SK-MEL-5 (cell line): ENCODE results near the gene IGSF3. TPM values are rescaled to one million over a fixed set of nuclear protein-coding genes. Genes with fewer than 3 reads are reported as not detected.
"Not testable (repeated sequence)": the region's sequence is repeated elsewhere in the genome, so short reads cannot be mapped to it uniquely, and the experiment has no call there.

Experiments used
- DNase-seq: peaks from one replicate; pipeline ENCODE4 v3.0.0-alpha.2; 2016; ENCODE audit warnings: low read depth, low spot score
- in situ Hi-C: cut with HindIII; loops from 2 replicates; pipeline ENCODE4 v1.10.0; 2016; ENCODE audit warnings: low sequenced_read_pairs, high pct_unique_total_duplicates, low pct_unique_long_range_greater_than_20kb
- total RNA-seq: library from RNA; depleted of rRNA; stranded (reverse); fragments of >200 nt; shearing (Covaris generic); gene quantifications from 2 replicates; pipeline ENCODE4 v1.2.3, GENCODE V29; 2014

Gene IGSF3
- total RNA-seq, 1 experiment from 2014 or later = 33.2 TPM

DNA sequence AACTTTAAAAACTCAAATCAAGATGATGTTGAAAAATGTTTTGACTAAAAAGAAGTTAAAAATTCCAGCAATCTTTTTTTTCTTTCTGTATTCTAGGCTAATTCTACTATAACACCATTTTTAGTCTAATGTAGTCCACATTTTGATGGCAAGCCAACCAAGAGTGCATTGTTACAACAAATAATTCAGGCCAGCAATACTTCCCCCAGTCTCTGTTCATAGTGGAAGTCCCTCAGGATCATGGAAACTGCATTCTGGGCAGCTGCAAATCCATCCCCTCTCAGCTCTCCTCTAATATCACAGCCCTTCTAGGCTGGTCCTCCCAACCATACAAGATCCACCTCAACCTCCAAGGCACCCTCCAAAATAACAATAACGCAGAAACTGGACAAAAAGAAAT, 89.0 kb downstream of the IGSF3 start:
- in situ Hi-C loops = no loop called here
- DNase-seq = no peak

DNA sequence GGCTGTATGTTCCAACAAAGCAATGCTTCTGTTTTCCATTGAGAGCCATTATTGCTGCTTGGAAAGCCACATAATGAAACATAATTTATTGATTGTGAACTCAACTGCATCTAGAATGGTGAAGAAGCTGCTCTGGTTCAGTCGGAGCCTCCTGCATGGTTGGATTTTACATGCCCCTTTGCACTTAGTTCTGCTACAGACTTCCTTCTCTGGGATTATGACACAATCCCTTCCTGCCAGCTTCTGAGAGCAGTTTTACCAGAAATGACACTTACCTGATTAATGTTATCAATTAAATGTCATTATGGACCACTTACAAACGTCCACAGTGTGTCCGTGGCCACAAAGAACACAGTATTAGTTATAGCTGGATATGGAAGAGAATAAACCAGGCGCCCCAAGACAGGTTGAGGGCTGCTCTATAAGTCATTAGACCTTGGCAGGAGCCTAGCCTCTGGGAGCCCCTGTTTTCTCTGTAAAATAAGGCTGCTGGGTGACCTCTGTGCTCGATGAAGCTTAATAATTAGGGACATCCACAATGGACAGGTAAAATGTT, 89.7 kb downstream of the IGSF3 start:
- DNase-seq = no peak
- in situ Hi-C loops = no loop called here

DNA sequence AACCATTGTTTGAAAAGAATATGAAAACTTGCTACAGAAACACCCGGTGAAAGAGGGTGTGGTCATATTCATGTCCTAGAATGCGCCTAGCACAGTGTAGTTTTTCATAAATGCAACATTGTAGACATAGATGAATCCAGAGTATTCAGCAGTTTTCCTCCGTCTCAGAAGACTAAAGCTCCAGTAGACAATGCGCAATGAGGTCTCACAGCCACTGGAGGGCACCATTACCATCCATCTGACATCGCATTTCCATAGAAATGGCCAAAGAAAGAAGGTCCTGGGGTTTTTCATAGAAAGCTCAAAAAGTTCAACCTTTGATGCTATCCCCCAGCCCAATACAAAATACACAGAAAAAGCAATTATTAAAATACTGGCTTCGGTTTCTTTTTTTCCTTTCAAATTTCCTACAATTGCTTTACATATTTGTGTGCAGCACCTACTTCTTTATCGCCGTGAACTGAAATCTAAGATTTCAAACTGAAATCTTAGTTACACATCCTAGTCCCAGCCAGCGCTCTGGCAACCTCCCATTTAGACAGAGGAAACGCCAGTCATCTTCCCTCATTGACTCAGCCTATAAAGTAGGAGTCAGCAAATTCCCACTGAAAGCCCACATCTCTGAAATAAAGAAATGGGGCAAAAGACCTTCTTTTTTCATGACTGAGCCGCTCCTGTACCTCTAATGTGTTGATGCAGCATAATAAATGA, 92.8 kb downstream of the IGSF3 start:
- in situ Hi-C loops = no loop called here
- DNase-seq = peak; percentile 77

DNA sequence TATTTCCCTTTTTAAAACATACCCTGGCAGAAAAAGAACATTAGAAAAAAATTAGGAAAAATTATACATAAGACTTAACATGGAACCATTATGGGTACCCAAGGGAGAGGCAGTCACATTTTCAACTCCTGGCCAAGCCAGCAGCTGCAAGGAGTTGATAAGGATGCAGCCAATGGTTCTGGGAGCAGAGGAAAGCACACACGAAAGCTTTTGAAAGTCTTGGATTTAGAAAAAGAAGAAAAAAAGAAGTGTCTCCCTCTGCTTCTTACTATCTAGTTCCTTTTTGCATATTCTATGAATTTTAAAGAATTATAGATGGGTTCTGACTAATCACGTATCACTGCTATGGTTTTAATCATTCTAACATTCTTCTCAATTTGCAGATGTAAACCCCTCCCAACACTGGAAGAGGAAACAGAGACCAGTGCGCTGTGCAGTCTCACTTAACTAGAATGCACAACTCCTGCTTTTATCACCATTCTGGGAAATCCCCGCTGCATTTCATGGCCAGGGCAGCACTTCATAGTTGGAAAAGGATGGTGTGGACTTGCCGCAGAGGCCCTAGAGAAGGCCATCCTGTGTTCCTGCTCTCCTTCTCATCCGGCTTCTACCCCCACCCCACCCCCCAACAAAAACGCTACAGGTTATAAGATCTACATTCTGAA, 94.0 kb downstream of the IGSF3 start:
- DNase-seq = no peak
- in situ Hi-C loops = no loop called here

DNA sequence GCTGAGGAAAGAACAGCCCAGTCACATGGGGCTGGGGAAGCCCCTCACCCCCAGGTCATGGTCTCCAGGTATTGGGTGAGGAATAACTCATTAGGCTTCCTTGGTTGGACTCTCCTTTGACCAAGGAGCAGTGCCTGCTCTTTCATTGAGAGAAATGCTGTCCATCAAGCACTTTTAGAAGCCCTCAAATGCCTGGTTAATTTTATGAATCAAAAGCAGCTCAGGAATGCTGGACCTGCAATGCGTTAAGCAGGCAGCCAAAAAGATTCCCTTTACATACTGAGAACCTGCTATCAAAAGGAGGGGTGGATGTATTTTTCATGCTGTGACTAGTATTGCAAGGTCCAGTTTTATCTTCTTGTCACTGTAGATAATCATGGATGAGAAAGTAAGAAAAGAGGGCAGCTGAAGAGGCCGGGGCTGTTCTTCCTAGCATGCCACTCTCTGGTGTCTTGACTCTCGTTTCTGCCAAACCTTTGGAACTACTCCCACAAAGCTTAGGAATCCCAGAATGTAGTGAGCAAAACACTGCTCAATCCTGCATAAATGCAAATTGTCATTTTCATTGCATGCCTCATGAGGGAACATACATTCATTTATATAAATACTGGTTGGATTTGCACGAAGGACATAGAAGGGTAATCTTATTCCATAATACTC, 94.6 kb downstream of the IGSF3 start:
- in situ Hi-C loops = no loop called here
- DNase-seq = no peak

DNA sequence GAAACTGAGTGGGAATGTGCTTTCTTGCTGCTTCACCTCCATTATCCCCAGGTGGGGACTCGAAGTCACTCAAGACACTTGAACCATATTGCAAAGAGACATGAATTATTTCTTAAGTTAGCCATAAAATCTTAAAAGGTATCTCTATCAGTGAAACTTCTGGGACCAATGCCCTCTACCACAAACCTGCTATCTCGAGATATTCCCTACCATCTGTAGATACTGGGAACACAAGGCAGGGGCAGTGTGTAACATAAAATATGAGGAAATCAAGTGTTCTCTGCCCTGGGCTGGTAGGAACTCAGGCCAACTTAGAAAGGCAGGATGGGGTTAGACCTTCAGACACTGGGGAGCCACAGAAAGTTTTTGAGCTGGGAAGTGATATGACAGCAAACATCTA, 95.4 kb downstream of the IGSF3 start:
- no peak for DNase-seq
- in situ Hi-C loops = no loop called here

DNA sequence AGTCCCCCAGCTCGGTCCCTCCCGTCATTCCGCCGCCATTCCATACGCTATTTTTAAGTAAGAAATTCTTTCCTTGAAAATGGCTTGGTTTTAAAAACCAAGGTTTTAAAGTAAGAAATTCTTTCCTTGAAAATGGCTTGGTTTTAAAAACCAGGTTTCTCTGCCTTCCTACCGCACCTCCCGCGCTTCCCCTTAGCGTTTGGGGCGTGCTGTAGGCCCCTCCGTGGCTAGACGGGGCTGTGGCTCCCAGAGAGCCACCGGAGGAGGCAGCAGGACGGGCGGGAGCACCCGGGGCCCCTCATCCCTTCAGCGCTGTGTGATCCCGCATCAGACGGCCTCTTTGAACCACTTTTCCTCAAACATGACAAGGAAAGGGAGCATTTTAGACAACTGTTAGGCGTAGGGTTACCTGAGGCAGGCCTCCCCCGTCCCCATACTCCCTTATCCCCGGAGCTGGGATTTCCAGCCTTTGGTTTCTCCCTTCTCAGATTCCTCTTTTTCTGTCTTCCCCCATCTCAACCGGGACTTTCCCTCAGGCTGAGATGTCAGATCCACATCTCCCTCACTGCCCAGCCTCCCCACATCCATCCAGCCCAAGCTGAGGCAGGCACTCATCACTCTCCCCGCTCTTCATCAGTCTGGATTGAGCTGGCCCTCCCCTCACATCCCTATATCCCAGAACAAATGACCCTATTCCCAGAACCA, 96.2 kb downstream of the IGSF3 start:
- in situ Hi-C loops = no loop called here
- no peak for DNase-seq

DNA sequence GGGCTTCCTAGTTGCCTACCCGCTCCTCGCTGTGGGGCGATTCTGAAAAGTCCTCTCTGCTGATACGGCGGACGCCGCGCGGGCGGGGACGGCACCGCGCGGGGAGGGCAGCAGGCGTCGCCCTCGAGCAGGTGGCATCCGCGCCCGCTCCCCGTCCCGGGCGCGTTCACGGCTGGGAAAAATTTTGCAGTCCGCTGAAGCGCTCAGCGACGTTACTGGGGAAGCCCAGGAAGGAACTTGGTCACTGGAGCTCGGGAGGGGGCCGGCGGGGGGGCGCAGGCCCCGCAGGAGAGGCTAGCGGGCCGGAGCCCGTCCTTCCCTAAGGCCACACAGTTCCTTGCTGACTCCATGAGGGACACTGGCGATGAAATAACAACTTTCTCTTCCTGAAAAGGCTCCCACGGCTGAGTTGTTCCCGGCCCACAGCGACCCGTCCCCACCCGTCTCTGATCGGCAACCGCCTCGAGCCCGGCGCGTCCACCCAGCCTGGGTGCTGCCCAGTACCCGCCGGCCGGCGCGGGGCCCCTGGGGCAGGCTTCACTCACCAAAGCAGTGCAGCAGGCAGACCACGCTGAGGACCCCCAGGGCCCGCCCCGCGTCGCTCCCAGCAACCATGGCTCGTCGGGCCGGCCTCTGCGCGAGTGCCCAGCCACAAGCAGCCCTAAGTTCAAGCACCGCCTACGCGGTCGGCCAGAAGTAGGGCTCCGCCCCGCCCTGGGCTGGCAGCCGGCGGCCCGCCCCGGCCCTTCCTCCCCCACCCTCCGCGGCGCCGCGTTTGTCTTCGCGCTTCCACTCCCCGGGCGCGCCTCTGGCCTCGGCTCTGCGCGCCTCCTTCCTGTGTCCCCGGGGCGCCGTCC, 96.9 kb downstream of the IGSF3 start, which contains the start of gene CD58:
TSS of gene CD58 (minus strand) at position 669 of the 857 bp plus-strand sequence. CDS start at position 615, 54 bp downstream.
- in situ Hi-C loops = no loop called here

DNA sequence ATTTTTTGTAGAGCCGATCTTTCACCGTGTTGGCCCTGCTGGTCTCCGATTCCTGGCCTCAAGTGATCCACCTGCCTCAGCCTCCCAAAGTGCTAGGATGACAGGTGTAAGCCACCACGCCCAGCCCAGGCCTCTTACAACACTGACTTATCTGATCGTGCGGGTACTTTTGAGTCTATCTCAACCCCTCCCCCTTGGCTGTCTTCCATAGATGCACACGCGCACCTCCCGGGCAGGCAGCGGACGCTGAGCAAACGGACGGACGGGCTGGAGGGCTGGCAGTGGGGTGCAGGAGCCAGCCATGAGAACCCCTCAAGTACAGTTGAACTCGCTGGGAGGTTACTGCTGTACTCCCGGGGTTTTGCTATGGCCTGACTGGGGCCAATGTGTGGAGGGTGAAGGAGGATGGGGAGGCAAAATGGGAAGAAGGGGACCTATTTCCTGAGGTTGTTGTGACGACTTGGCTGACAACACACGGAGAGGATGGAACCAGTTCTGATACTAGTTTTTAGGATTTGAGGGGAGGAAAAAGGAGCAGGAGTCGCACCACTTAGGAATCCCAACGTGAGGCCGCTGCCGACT, 97.7 kb downstream of the IGSF3 start:
- in situ Hi-C loops = no loop called here
- DNase-seq = peak; percentile 21

More for the DNA sequence above, 96.9 kb downstream of the IGSF3 start, which contains the start of gene CD58:
- peak; percentile 82 for DNase-seq

DNA sequence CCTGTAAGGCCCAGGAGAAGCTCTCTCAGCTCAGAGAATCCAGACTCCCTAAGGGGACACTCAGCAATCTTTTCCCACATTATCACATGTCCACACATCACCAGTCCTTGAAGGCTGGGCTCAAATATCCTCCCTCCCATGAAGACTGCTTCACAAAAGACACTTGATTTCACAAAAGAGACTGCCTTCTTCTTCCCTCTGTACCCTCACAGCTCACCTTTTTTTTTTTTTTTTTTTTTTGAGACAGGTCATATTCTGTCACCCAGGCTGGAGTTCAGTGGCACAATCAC, 98.2 kb downstream of the IGSF3 start:
- in situ Hi-C loops = no loop called here
- DNase-seq = peak; percentile 25

DNA sequence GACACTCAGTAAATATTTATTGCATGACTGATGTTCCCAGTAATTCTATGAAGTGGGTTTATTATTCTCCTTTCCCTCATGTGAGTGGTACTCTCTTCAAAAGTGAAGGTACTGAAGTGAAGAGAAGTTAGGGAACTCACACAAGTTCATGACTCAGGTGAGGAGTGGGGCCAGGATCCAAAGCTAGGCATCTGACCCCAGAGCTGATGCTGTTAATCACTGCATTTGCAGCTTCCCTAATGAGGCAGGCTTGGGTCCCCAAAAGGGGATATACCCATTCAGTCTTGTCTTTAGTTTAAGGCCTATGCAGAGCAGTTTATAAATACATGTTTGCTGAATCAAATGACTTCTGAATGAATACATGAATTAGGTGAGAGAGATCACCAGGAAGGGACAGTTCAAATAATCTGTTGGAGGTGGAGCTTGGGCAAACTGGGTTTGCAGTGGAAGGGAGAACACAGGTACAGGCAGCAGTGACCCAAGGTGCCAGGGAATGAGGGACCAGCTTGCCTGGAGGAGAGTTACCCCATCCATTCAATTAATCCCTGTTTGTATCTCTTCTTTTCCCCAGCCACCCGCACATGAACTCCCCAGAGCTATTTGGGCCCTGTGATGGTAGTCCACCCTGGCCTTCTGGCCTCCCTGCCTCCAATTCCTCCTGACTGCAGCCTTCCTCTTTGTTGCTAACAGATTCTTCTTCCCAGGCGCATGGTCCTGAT, 98.7 kb downstream of the IGSF3 start:
- DNase-seq = no peak
- in situ Hi-C loops = no loop called here

DNA sequence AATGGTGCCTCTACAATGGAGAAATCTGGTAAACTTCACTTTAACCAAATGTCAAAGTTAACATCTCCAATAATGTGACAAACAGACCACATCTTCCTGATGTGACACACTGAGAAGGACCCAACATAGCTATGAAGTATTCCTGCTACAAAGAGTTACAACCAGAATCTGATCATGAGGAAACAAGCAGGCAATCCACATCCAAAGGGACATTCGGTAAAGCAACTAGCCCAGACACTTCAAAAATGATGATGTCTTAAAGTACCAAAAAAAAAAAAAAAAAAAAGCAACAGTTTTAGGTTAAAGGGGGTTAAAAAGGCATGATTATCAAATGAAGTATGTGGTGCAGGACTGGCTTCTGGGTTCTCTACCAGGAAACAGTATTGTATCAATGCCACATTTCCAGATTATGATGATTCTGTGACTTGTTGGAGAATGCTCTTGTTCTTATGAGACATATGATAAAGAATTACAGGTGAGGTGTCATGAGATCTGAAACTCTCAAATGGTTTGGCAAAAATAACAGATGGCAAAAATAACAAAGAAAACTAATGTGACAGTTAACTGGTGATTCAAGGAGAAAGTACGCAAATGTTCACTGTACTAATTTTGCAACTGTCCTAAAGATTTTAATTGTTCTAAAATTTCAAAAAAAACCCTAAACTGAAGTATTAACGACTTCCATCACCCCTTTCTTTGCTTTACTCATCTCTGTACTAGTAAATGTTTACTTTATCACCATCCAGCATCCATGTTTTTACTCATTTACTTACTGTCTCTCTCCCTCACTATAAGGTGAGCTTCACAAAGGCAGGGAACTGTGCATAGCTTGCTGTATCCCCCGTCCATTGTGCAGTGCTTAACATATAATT, 99.5 kb downstream of the IGSF3 start:
- no peak for DNase-seq
- in situ Hi-C loops = no loop called here

DNA sequence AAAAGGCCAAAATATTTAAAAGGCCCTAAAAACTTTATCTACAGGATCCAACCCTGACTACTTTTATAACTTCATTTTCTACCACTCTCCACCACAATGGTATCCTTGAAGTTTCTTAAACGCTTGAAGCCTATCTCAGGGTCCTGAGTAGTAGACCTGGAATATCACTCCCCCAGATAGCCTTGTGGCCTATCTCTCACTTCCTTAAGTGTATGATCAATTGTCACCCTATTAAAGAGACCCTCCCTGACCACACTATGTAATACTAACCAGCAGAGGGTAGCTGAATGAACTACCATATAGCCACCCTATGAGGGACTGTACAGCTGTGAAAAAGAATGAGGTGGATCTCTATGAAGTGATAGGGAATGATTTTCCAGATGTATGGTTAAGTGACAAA, 102.3 kb downstream of the IGSF3 start:
- in situ Hi-C loops = no loop called here
- no peak for DNase-seq

DNA sequence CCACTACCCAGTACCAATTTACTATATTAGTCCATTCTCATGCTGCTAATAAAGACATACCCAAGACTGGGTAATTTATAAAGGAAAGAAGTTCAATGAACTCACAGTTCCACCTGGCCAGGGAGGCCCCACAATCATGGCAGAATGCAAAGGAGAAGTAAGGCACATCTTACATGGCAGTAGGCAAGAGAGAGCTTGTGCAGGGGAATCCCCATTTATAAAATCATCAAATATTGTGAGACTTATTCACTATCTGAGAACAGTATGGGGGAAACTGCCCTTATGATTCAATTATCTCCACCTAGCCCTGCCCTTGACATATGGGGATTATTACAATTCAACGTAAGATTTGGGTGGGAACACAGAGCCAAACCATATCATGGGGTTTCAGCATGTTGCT, 103.1 kb downstream of the IGSF3 start:
- in situ Hi-C loops = no loop called here
- DNase-seq = no peak

DNA sequence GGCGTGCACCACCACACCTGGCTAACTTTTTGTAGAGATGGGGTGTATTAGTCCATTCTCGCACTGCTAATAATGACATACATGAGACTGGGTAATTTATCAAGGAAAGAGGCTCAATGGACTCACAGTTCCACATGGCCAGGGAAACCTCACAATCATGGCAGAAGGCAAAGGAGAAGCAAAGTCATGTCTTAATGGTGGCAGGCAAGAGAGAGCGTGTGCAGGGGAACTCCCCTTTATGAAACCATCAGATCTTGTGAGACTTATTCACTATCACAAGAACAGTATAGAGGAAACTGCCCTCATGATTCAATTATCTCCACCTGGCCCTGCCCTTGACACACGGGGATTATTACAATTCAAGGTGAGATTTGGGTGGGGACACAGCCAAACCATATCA, 105.1 kb downstream of the IGSF3 start:
- DNase-seq, in situ Hi-C loops: not testable (repeated sequence)
